ENCODE data around the gene ASB1. TPM values are rescaled to one million over a fixed set of nuclear protein-coding genes. Genes with fewer than 3 reads are reported as not detected.
A peak's percentile ranks its signal among the peaks of the same experiment; 100 is the strongest.

The ASB1 gene
- total and polyA plus RNA-seq, 2 of the 13 experiments (the other 11 are each of a cell fraction or from before 2014, with no cell fraction given) = 48.6 to 49.2 TPM

- no peak for TF ChIP-seq E2F5 (CRISPR knock-in tag; conservative IDR thresholded peaks at IDR 0.05)
- TF ChIP-seq ZNF550 (CRISPR knock-in tag; IDR thresholded peaks at IDR 0.05; ENCODE audit: borderline replicate concordance) = peak; percentile 80; the same call in 1 of the 2 replicates
- no peak for TF ChIP-seq PCBP2 (optimal IDR thresholded peaks at IDR 0.05; ENCODE audit: low read depth, low read length, poor library complexity, severe bottlenecking)
- peak; percentile 77; the same call in 1 of the 2 replicates for TF ChIP-seq ZNF557 (CRISPR knock-in tag; IDR thresholded peaks at IDR 0.05)
- no peak for TF ChIP-seq HNRNPL (IDR thresholded peaks at IDR 0.05; ENCODE audit: low read depth, low read length)
- no peak for TF ChIP-seq NFYC (CRISPR knock-in tag; IDR thresholded peaks at IDR 0.05)
- peak; percentile 67 for TF ChIP-seq NR2F6 (IDR thresholded peaks at IDR 0.05)
- TF ChIP-seq NR2F6 (CRISPR knock-in tag; IDR thresholded peaks at IDR 0.05) = peak; percentile 75
- TF ChIP-seq ZNF282 (IDR thresholded peaks at IDR 0.05; ENCODE audit: partially characterized antibody) = no peak
- TF ChIP-seq SYNCRIP (IDR thresholded peaks at IDR 0.05; ENCODE audit: insufficient read depth, low read depth, low read length) = no peak
- peak; percentile 67 for TF ChIP-seq ASH2L (IDR thresholded peaks at IDR 0.05; ENCODE audit: insufficient read length, low read depth, low read length)
- TF ChIP-seq ZFP91 (CRISPR knock-in tag; IDR thresholded peaks at IDR 0.05; ENCODE audit: borderline replicate concordance) = peak; percentile 72
- TF ChIP-seq ZNF510 (CRISPR knock-in tag; IDR thresholded peaks at IDR 0.05; ENCODE audit: low read depth) = 0 out of 2 replicates have a peak, but pooled peaks have one; percentile 70
- TF ChIP-seq NFIB (CRISPR knock-in tag; IDR thresholded peaks at IDR 0.05; ENCODE audit: borderline replicate concordance) = no peak
- no peak for TF ChIP-seq GATAD1 (CRISPR knock-in tag; IDR thresholded peaks at IDR 0.05)
- TF ChIP-seq SRSF4 (IDR thresholded peaks at IDR 0.05; ENCODE audit: low read depth, low read length, poor library complexity, severe bottlenecking) = no peak
- no peak for TF ChIP-seq E2F2 (CRISPR knock-in tag; IDR thresholded peaks at IDR 0.05; ENCODE audit: borderline replicate concordance)
- peak; percentile 58; the same call in 1 of the 2 replicates for TF ChIP-seq ZNF264 (CRISPR knock-in tag; IDR thresholded peaks at IDR 0.05)
- peak; percentile 96 for TF ChIP-seq MYC (CRISPR knock-in tag; IDR thresholded peaks at IDR 0.05; ENCODE audit: borderline replicate concordance)
- no peak for TF ChIP-seq SNAPC5 (CRISPR knock-in tag; IDR thresholded peaks at IDR 0.05; ENCODE audit: borderline replicate concordance)
- TF ChIP-seq PCBP1 (IDR thresholded peaks at IDR 0.05; ENCODE audit: borderline replicate concordance, low read depth, low read length) = no peak
- TF ChIP-seq ZNF878 (CRISPR knock-in tag; IDR thresholded peaks at IDR 0.05) = no peak; the same call in none of the 2 replicates
- peak; percentile 80 for TF ChIP-seq ZNF556 (CRISPR knock-in tag; IDR thresholded peaks at IDR 0.05; ENCODE audit: borderline replicate concordance)
- TF ChIP-seq MEF2D (CRISPR knock-in tag; IDR thresholded peaks at IDR 0.05) = peak; percentile 72
- peak; percentile 88; the same call in 1 of the 2 replicates for TF ChIP-seq ZNF160 (CRISPR knock-in tag; IDR thresholded peaks at IDR 0.05)
- TF ChIP-seq ATRX (CRISPR knock-in tag; IDR thresholded peaks at IDR 0.05; ENCODE audit: borderline replicate concordance) = no peak
- TF ChIP-seq ZNF768 (CRISPR knock-in tag; IDR thresholded peaks at IDR 0.05) = peak; percentile 97
Measured at GRCh38 chr2:238441262-238442114, 14.8 kb downstream of the ASB1 start (continued).

All from HepG2 (cell line).